HEK293 (cell line): Measurements from ENCODE around the gene UPP2.

Source experiments
- CTCF ChIA-PET: fragments of 350-600 bp; formaldehyde crosslinking; extraction: SDS; loops from one replicate; lab custom pipeline; 2021; ENCODE audit warnings: antibody characterized with exemption; lab: Yijun Ruan, JAX
- POLR2A ChIA-PET: fragments of 300-600 bp; formaldehyde crosslinking; extraction: SDS; loops from one replicate; lab custom pipeline; 2020; ENCODE audit warnings: antibody characterized with exemption, inconsistent platforms; lab: Yijun Ruan, JAX
- H3K27ac ChIP-seq: fragments of 200-500 bp; sonication (Bioruptor generic); 2 replicates; pipeline ENCODE4 v1.5.1; 2014; ENCODE audit warnings: low read depth, low read length, control low read depth, inconsistent platforms; ENCODE audit errors: extremely low read depth
- H3K36me3 ChIP-seq, 2 experiments: fragments of 200-500 bp in 1 of 2; sonication (Bioruptor generic) in 1 of 2; 1 replicate in 1 of 2; 2 replicates in 1 of 2; pipeline ENCODE4 v1.5.1; 2014 to 2017; ENCODE audit warnings: inconsistent platforms in 2 of 2, low read length in 2 of 2; ENCODE audit not compliant: control insufficient read depth in 2 of 2, insufficient read depth in 1 of 2
- H3K4me1 ChIP-seq: fragments of 200-500 bp; sonication (Bioruptor generic); 2 replicates; pipeline ENCODE4 v1.5.1; 2014; ENCODE audit warnings: mild to moderate bottlenecking, low read length, inconsistent platforms; ENCODE audit not compliant: control insufficient read depth, insufficient read depth
- H3K4me3 ChIP-seq: 2 replicates; pipeline ENCODE4 v1.5.1; 2011; ENCODE audit warnings: low read depth, mild to moderate bottlenecking, control low read depth, low read length, moderate library complexity
- H3K9me3 ChIP-seq: fragments of 200-500 bp; sonication (Bioruptor generic); 2 replicates; pipeline ENCODE4 v1.5.1; 2014; ENCODE audit warnings: low read depth, low read length, inconsistent platforms; ENCODE audit not compliant: control insufficient read depth, insufficient read depth
- SALL2 ChIP-seq: fragments of 450-650 bp; formaldehyde crosslinking; IDR thresholded peaks from 2 replicates; pipeline ENCODE4 v1.5.0; 2017; ENCODE audit warnings: missing biosample characterization, mild to moderate bottlenecking, missing genetic modification characterization, borderline replicate concordance
- SCRT1 ChIP-seq: fragments of 450-650 bp; formaldehyde crosslinking; IDR thresholded peaks from 2 replicates; pipeline ENCODE4 v1.5.1; 2016; ENCODE audit warnings: missing biosample characterization, missing genetic modification characterization, borderline replicate concordance
- SCRT2 ChIP-seq: fragments of 450-650 bp; formaldehyde crosslinking; IDR thresholded peaks from 2 replicates; pipeline ENCODE4 v1.5.1; 2016; ENCODE audit warnings: missing biosample characterization, missing genetic modification characterization
- TCF7L2 ChIP-seq: IDR thresholded peaks from 2 replicates; pipeline ENCODE4 v1.6.1; 2011; ENCODE audit warnings: low read depth, mild to moderate bottlenecking, inconsistent platforms, low read length, moderate library complexity, borderline replicate concordance
- TRIM28 ChIP-seq: IDR thresholded peaks from 2 replicates; pipeline ENCODE4 v1.6.1; 2011; ENCODE audit warnings: low read length, control low read depth, borderline replicate concordance
- YY1 ChIP-seq: fragments of 450-650 bp; formaldehyde crosslinking; IDR thresholded peaks from 2 replicates; pipeline ENCODE4 v1.5.1; 2018; ENCODE audit warnings: missing biosample characterization, missing genetic modification characterization
- YY2 ChIP-seq: fragments of 450-650 bp; formaldehyde crosslinking; IDR thresholded peaks from 2 replicates; pipeline ENCODE4 v1.5.1; 2016; ENCODE audit warnings: missing biosample characterization, missing genetic modification characterization
- ZNF16 ChIP-seq: fragments of 450-650 bp; formaldehyde crosslinking; IDR thresholded peaks from 2 replicates; pipeline ENCODE4 v1.5.1; 2016; ENCODE audit warnings: low read depth, missing biosample characterization, missing genetic modification characterization
- ZNF221 ChIP-seq: fragments of 450-650 bp; formaldehyde crosslinking; IDR thresholded peaks from 2 replicates; pipeline ENCODE4 v1.5.1; 2017; ENCODE audit warnings: missing biosample characterization, missing genetic modification characterization, borderline replicate concordance
- ZNF529 ChIP-seq: fragments of 450-650 bp; formaldehyde crosslinking; IDR thresholded peaks from 2 replicates; pipeline ENCODE4 v1.5.1; 2017; ENCODE audit warnings: missing genetic modification characterization, missing biosample characterization; ENCODE audit not compliant: insufficient replicate concordance
- ZNF544 ChIP-seq: fragments of 450-650 bp; formaldehyde crosslinking; IDR thresholded peaks from 2 replicates; pipeline ENCODE4 v1.5.0; 2017; ENCODE audit warnings: missing biosample characterization, missing genetic modification characterization
- ZNF548 ChIP-seq: fragments of 450-650 bp; formaldehyde crosslinking; IDR thresholded peaks from 2 replicates; pipeline ENCODE4 v1.5.1; 2016; ENCODE audit warnings: missing biosample characterization, missing genetic modification characterization
- ZNF560 ChIP-seq: fragments of 450-650 bp; formaldehyde crosslinking; IDR thresholded peaks from 2 replicates; pipeline ENCODE4 v1.5.1; 2017; ENCODE audit warnings: missing biosample characterization, missing genetic modification characterization, borderline replicate concordance
- ZNF654 ChIP-seq: fragments of 450-650 bp; formaldehyde crosslinking; IDR thresholded peaks from 2 replicates; pipeline ENCODE4 v1.5.1; 2016; ENCODE audit warnings: low read depth, missing biosample characterization, missing genetic modification characterization
- ZNF701 ChIP-seq: fragments of 450-650 bp; formaldehyde crosslinking; IDR thresholded peaks from 2 replicates; pipeline ENCODE4 v1.5.1; 2016; ENCODE audit warnings: missing biosample characterization, missing genetic modification characterization
- ZNF776 ChIP-seq: fragments of 450-650 bp; formaldehyde crosslinking; IDR thresholded peaks from 2 replicates; pipeline ENCODE4 v1.5.0; 2017; ENCODE audit warnings: missing biosample characterization, missing genetic modification characterization, borderline replicate concordance
- ZNF785 ChIP-seq: fragments of 450-650 bp; formaldehyde crosslinking; IDR thresholded peaks from 2 replicates; pipeline ENCODE4 v1.5.1; 2016; ENCODE audit warnings: missing biosample characterization, missing genetic modification characterization
- TF ChIP-seq, protein P1 (sequence below): fragments of 450-650 bp; formaldehyde crosslinking; IDR thresholded peaks from 2 replicates; pipeline ENCODE4 v1.5.1; 2016; ENCODE audit warnings: missing biosample characterization, missing genetic modification characterization
- TF ChIP-seq, protein P2 (sequence below): fragments of 450-650 bp; formaldehyde crosslinking; IDR thresholded peaks from 2 replicates; pipeline ENCODE4 v1.5.1; 2016; ENCODE audit warnings: missing biosample characterization, missing genetic modification characterization
- TF ChIP-seq, protein P3 (sequence below): fragments of 450-650 bp; formaldehyde crosslinking; IDR thresholded peaks from 2 replicates; pipeline ENCODE4 v1.5.1; 2016; ENCODE audit warnings: missing biosample characterization, missing genetic modification characterization, borderline replicate concordance
- TF ChIP-seq, protein P4 (sequence below): fragments of 450-650 bp; formaldehyde crosslinking; IDR thresholded peaks from 2 replicates; pipeline ENCODE4; 2016; ENCODE audit warnings: missing biosample characterization, missing genetic modification characterization

Gene UPP2

DNA sequence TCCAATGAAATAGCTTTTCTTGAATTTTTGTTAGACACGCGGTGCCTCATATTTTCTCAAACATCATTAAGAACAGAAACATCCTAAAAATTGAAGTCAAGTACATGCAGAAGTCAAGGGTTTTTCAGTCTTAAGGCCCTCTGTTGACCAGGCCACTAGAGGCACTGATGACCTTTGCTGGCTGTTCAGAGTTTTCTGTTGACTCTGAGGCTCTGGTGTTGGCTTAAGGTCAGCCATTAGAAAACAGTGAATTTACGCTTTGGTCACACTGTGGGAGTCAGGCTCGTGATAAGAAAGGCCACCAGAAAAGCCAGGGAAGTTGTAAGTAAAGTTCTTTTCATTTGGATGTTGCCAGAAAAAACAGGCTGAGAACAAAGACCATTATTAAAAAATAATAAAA, 5.8 kb upstream of the UPP2 start (continued):
- TF ChIP-seq ZNF701 (tag by site-specific recombination), result no peak

DNA sequence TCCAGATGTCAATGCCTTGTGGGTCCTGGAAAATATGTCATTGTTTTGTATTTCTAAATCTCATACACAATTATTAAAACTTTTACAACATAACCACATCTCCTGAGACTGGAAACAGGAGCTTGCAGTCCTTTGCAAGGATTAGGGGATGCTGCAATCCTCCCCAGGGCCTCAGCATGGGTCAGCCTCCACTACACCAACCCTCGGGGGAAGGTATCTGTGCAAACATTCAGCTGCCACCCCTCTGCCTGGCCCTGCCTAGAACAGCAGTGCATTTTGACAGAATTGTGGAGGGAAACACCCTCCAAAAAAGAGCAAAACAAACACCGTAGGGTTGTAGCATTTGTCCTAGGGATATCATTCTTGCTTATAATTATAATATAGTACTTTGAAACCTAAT, 4.2 kb upstream of the UPP2 start:
- Histone ChIP-seq H3K36me3 (no peaks in the 10 kb centered on the region), H3K4me1 (no peaks in the 10 kb centered on the region), H3K4me3 (no peak overlapping the region), H3K27ac (no peak overlapping the region), H3K9me3 (no peaks in the 10 kb centered on the region)
- POLR2A ChIA-PET, result no interaction called here
- CTCF ChIA-PET, result no interaction called here
- TF ChIP-seq ZNF544 (no peak), TRIM28 (no peak), TCF7L2 (no peak), YY2 (tag by site-specific recombination) (no peak), ZNF785 (tag by site-specific recombination) (no peak), SCRT1 (tag by site-specific recombination) (no peak), ZNF560 (tag by site-specific recombination) (no peak), ZNF16 (tag by site-specific recombination) (no peak), ZNF548 (tag by site-specific recombination) (no peak), ZNF529 (no peak), SCRT2 (tag by site-specific recombination) (no peak), ZNF221 (tag by site-specific recombination) (no peak), SALL2 (tag by site-specific recombination) (no peak), ZNF776 (tag by site-specific recombination) (no peak), YY1 (tag by site-specific recombination) (no peak), ZNF654 (tag by site-specific recombination) (no peak)
- TF ChIP-seq, protein P1, sequence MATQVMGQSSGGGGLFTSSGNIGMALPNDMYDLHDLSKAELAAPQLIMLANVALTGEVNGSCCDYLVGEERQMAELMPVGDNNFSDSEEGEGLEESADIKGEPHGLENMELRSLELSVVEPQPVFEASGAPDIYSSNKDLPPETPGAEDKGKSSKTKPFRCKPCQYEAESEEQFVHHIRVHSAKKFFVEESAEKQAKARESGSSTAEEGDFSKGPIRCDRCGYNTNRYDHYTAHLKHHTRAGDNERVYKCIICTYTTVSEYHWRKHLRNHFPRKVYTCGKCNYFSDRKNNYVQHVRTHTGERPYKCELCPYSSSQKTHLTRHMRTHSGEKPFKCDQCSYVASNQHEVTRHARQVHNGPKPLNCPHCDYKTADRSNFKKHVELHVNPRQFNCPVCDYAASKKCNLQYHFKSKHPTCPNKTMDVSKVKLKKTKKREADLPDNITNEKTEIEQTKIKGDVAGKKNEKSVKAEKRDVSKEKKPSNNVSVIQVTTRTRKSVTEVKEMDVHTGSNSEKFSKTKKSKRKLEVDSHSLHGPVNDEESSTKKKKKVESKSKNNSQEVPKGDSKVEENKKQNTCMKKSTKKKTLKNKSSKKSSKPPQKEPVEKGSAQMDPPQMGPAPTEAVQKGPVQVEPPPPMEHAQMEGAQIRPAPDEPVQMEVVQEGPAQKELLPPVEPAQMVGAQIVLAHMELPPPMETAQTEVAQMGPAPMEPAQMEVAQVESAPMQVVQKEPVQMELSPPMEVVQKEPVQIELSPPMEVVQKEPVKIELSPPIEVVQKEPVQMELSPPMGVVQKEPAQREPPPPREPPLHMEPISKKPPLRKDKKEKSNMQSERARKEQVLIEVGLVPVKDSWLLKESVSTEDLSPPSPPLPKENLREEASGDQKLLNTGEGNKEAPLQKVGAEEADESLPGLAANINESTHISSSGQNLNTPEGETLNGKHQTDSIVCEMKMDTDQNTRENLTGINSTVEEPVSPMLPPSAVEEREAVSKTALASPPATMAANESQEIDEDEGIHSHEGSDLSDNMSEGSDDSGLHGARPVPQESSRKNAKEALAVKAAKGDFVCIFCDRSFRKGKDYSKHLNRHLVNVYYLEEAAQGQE, result no peak
- TF ChIP-seq, protein P2, sequence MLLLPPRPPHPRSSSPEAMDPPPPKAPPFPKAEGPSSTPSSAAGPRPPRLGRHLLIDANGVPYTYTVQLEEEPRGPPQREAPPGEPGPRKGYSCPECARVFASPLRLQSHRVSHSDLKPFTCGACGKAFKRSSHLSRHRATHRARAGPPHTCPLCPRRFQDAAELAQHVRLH, result no peak
- TF ChIP-seq, protein P3, sequence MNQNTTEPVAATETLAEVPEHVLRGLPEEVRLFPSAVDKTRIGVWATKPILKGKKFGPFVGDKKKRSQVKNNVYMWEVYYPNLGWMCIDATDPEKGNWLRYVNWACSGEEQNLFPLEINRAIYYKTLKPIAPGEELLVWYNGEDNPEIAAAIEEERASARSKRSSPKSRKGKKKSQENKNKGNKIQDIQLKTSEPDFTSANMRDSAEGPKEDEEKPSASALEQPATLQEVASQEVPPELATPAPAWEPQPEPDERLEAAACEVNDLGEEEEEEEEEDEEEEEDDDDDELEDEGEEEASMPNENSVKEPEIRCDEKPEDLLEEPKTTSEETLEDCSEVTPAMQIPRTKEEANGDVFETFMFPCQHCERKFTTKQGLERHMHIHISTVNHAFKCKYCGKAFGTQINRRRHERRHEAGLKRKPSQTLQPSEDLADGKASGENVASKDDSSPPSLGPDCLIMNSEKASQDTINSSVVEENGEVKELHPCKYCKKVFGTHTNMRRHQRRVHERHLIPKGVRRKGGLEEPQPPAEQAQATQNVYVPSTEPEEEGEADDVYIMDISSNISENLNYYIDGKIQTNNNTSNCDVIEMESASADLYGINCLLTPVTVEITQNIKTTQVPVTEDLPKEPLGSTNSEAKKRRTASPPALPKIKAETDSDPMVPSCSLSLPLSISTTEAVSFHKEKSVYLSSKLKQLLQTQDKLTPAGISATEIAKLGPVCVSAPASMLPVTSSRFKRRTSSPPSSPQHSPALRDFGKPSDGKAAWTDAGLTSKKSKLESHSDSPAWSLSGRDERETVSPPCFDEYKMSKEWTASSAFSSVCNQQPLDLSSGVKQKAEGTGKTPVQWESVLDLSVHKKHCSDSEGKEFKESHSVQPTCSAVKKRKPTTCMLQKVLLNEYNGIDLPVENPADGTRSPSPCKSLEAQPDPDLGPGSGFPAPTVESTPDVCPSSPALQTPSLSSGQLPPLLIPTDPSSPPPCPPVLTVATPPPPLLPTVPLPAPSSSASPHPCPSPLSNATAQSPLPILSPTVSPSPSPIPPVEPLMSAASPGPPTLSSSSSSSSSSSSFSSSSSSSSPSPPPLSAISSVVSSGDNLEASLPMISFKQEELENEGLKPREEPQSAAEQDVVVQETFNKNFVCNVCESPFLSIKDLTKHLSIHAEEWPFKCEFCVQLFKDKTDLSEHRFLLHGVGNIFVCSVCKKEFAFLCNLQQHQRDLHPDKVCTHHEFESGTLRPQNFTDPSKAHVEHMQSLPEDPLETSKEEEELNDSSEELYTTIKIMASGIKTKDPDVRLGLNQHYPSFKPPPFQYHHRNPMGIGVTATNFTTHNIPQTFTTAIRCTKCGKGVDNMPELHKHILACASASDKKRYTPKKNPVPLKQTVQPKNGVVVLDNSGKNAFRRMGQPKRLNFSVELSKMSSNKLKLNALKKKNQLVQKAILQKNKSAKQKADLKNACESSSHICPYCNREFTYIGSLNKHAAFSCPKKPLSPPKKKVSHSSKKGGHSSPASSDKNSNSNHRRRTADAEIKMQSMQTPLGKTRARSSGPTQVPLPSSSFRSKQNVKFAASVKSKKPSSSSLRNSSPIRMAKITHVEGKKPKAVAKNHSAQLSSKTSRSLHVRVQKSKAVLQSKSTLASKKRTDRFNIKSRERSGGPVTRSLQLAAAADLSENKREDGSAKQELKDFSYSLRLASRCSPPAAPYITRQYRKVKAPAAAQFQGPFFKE (tag by site-specific recombination), result no peak
- TF ChIP-seq, protein P4, sequence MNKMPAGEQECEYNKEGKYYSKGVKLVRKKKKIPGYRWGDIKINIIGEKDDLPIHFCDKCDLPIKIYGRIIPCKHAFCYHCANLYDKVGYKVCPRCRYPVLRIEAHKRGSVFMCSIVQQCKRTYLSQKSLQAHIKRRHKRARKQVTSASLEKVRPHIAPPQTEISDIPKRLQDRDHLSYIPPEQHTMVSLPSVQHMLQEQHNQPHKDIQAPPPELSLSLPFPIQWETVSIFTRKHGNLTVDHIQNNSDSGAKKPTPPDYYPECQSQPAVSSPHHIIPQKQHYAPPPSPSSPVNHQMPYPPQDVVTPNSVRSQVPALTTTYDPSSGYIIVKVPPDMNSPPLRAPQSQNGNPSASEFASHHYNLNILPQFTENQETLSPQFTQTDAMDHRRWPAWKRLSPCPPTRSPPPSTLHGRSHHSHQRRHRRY, result no peak
